Thymus (tissue), 11 donors: ENCODE data around the gene FHIT. TPM values are rescaled to one million over a fixed set of nuclear protein-coding genes. Genes with fewer than 3 reads are reported as not detected.

Experiments used
- DNase-seq, 9 donors: peaks; one replicate each; pipeline ENCODE4 v3.0.0-alpha.2; 2013; ENCODE audit warnings: low spot score in 9 of 9, low read depth in 6 of 9, missing footprints in 1 of 9
- H3K27ac ChIP-seq, 2 donors: one replicate each; pipeline ENCODE4 v1.5.1; 2013; ENCODE audit warnings: control low read depth in 1 of 2, low read depth in 1 of 2, low read length in 1 of 2, mild to moderate bottlenecking in 1 of 2, moderate library complexity in 1 of 2
- H3K27me3 ChIP-seq, 2 donors: one replicate each; pipeline ENCODE4 v1.5.1; 2013; ENCODE audit warnings: low read length in 1 of 2; ENCODE audit not compliant: control insufficient read depth in 2 of 2, insufficient read depth in 1 of 2
- H3K36me3 ChIP-seq, 2 donors: one replicate each; pipeline ENCODE4 v1.5.1; 2013; ENCODE audit warnings: low read length in 1 of 2, mild to moderate bottlenecking in 1 of 2, moderate library complexity in 1 of 2; ENCODE audit not compliant: control insufficient read depth in 2 of 2, insufficient read depth in 2 of 2
- H3K4me1 ChIP-seq, 2 donors: one replicate each; pipeline ENCODE4 v1.5.1; 2013; ENCODE audit warnings: low read length in 2 of 2; ENCODE audit not compliant: control insufficient read depth in 2 of 2, insufficient read depth in 2 of 2
- H3K4me3 ChIP-seq, 2 donors: one replicate each; pipeline ENCODE4 v1.5.1; 2013; ENCODE audit warnings: low read length in 2 of 2, control low read depth in 1 of 2, mild to moderate bottlenecking in 1 of 2
- H3K9me3 ChIP-seq, 2 donors: one replicate each; pipeline ENCODE4 v1.5.1; 2013; ENCODE audit warnings: low read length in 1 of 2, mild to moderate bottlenecking in 1 of 2; ENCODE audit not compliant: control insufficient read depth in 2 of 2, insufficient read depth in 1 of 2
- WGBS: extraction: QIAGEN DNeasy Blood & Tissue Kit; methylation state at CpG from one replicate; pipeline ENCODE4 v1.1.7; 2013; 5-methylcytosine and 5-hydroxymethylcytosine counted together
- polyA plus RNA-seq: library from polyadenylated mRNA; stranded (reverse); fragments of 200-250 nt; gene quantifications from one replicate; pipeline ENCODE4 v1.2.3, GENCODE V29; 2013
- total RNA-seq: library from RNA; stranded (reverse); fragments of 120-200 nt; gene quantifications from one replicate; pipeline ENCODE4 v1.2.4, GENCODE V29; 2013
- donor health status: healthy.

FHIT gene
- total and polyA plus RNA-seq, 2 donors, result 9.2 to 13.2 TPM

GRCh38 chr3:60582288-60582687 is 669.0 kb downstream of the FHIT start:
- no peak overlapping the region for H3K4me3 ChIP-seq
- DNase-seq, result no peak
- H3K36me3 ChIP-seq, result no peaks in the 10 kb centered on the region
- 98% methylated on average over 3 of the region's 3 CpGs for WGBS
- H3K27me3 ChIP-seq, result no peaks in the 10 kb centered on the region
- no peaks in the 10 kb centered on the region for H3K4me1 ChIP-seq
- H3K27ac ChIP-seq, result no peak overlapping the region
- H3K9me3 ChIP-seq, result no peaks in the 10 kb centered on the region

- Histone ChIP-seq H3K9me3 (no peaks in the 10 kb centered on the region), H3K36me3 (no peaks in the 10 kb centered on the region), H3K27ac (no peak overlapping the region), H3K4me3 (no peak overlapping the region), H3K27me3 (no peaks in the 10 kb centered on the region), H3K4me1 (no peaks in the 10 kb centered on the region)
- WGBS, result 98% methylated on average over 5 of the region's 5 CpGs
- no peak for DNase-seq
Measured at GRCh38 chr3:60580809-60581208, 670.4 kb downstream of the FHIT start.

GRCh38 chr3:60579734-60580133 is 671.5 kb downstream of the FHIT start:
- Histone ChIP-seq H3K4me1 (no peaks in the 10 kb centered on the region), H3K27me3 (no peaks in the 10 kb centered on the region), H3K4me3 (no peak overlapping the region), H3K9me3 (no peaks in the 10 kb centered on the region), H3K36me3 (no peaks in the 10 kb centered on the region), H3K27ac (no peak overlapping the region)
- no peak for DNase-seq
- WGBS, result 93% methylated on average over 5 of the region's 5 CpGs

GRCh38 chr3:60578936-60579335 is 672.3 kb downstream of the FHIT start:
- no peaks in the 10 kb centered on the region for H3K27me3 ChIP-seq
- H3K9me3 ChIP-seq, result no peaks in the 10 kb centered on the region
- H3K4me3 ChIP-seq, result no peak overlapping the region
- no peak overlapping the region for H3K27ac ChIP-seq
- no peaks in the 10 kb centered on the region for H3K4me1 ChIP-seq
- H3K36me3 ChIP-seq, result no peaks in the 10 kb centered on the region
- no peak for DNase-seq
- WGBS, result 99% methylated on average over 1 of the region's 1 CpG

- 96% methylated on average over 4 of the region's 4 CpGs for whole genome bisulfite sequencing
- Histone ChIP-seq H3K4me1 (no peaks in the 10 kb centered on the region), H3K36me3 (no peaks in the 10 kb centered on the region), H3K27me3 (no peaks in the 10 kb centered on the region), H3K27ac (no peak overlapping the region), H3K4me3 (no peak overlapping the region), H3K9me3 (no peaks in the 10 kb centered on the region)
- DNase-seq, result no peak
Measured at GRCh38 chr3:60577601-60578000, 673.7 kb downstream of the FHIT start.

GRCh38 chr3:60575718-60576272 is 675.5 kb downstream of the FHIT start:
- 85% methylated on average over 8 of the region's 8 CpGs for WGBS

GRCh38 chr3:60574046-60574769 is 677.0 kb downstream of the FHIT start:
- no peak for DNase-seq
- 97% methylated on average over 10 of the region's 10 CpGs for WGBS
- H3K27ac ChIP-seq, result no peak overlapping the region
- H3K27me3 ChIP-seq, result no peaks in the 10 kb centered on the region
- H3K36me3 ChIP-seq, result no peaks in the 10 kb centered on the region
- no peaks in the 10 kb centered on the region for H3K4me1 ChIP-seq
- no peaks in the 10 kb centered on the region for H3K9me3 ChIP-seq
- no peak overlapping the region for H3K4me3 ChIP-seq

More at GRCh38 chr3:60575718-60576272, 675.5 kb downstream of the FHIT start:
- no peaks in the 10 kb centered on the region for H3K4me1 ChIP-seq
- H3K9me3 ChIP-seq, result no peaks in the 10 kb centered on the region
- no peaks in the 10 kb centered on the region for H3K36me3 ChIP-seq
- no peaks in the 10 kb centered on the region for H3K27me3 ChIP-seq
- no peak for DNase-seq
- H3K4me3 ChIP-seq, result no peak overlapping the region
- no peak overlapping the region for H3K27ac ChIP-seq

GRCh38 chr3:60573494-60573893 is 677.8 kb downstream of the FHIT start:
- Histone ChIP-seq H3K36me3 (no peaks in the 10 kb centered on the region), H3K27ac (no peak overlapping the region), H3K9me3 (no peaks in the 10 kb centered on the region), H3K27me3 (no peaks in the 10 kb centered on the region), H3K4me1 (no peaks in the 10 kb centered on the region), H3K4me3 (no peak overlapping the region)
- DNase-seq, result no peak
- WGBS, result 94% methylated on average over 9 of the region's 9 CpGs

- no peak for DNase-seq
- H3K4me1 ChIP-seq, result no peaks in the 10 kb centered on the region
- over 99% methylated on average over 2 of the region's 2 CpGs for WGBS
- no peaks in the 10 kb centered on the region for H3K9me3 ChIP-seq
- no peak overlapping the region for H3K4me3 ChIP-seq
- H3K36me3 ChIP-seq, result no peaks in the 10 kb centered on the region
- H3K27ac ChIP-seq, result no peak overlapping the region
- H3K27me3 ChIP-seq, result no peaks in the 10 kb centered on the region
Measured at GRCh38 chr3:60571511-60571910, 679.7 kb downstream of the FHIT start.
